ENCODE measurements around the gene TRMT10B.

- peak; percentile 96 for TF ChIP-seq POLR2AphosphoS5 (IDR thresholded peaks at IDR 0.05; ENCODE audit: low read depth, low read length)
- peak; percentile 93 for TF ChIP-seq TAF1 (IDR thresholded peaks at IDR 0.05; ENCODE audit: low read depth, low read length)
- TF ChIP-seq POLR2A (IDR thresholded peaks at IDR 0.05; ENCODE audit: low read depth, low read length): peak; percentile 94
- TF ChIP-seq POU2F2 (IDR thresholded peaks at IDR 0.05; ENCODE audit: low read depth, low read length): no peak; the same call in 1 of the 2 replicates
- no peak for TF ChIP-seq PAX5 (IDR thresholded peaks at IDR 0.05; ENCODE audit: insufficient read depth, low read length, severe bottlenecking)
Observed at GRCh38 chr9:37784616-37785483, 31.2 kb downstream of the TRMT10B start, which contains the start of gene EXOSC3.

All from GM12891 (cell line).